ENCODE data around the gene EYA2.
A peak's percentile ranks its signal among the peaks of the same experiment; 100 is the strongest.

Gene EYA2

GRCh38 chr20:46981184-46981583, 86.5 kb downstream of the EYA2 start:
- no peak overlapping the region for H3K4me3 ChIP-seq (replicated peaks in 1 of 2; ENCODE audit: low read depth in 2 of 2, low read length in 2 of 2)
- TF ChIP-seq CTCF (IDR thresholded peaks at IDR 0.05; ENCODE audit: low read depth, low read length): no peak
- DNase-seq (ENCODE audit: low read depth in 2 of 2): no peak

GRCh38 chr20:46983466-46983865, 88.8 kb downstream of the EYA2 start:
- DNase-seq (ENCODE audit: low read depth in 2 of 2): no peak
- TF ChIP-seq CTCF (IDR thresholded peaks at IDR 0.05; ENCODE audit: low read depth, low read length): no peak
- no peak overlapping the region for H3K4me3 ChIP-seq (replicated peaks in 1 of 2; ENCODE audit: low read depth in 2 of 2, low read length in 2 of 2)

GRCh38 chr20:46984405-46984804, 89.8 kb downstream of the EYA2 start:
- peak; percentile 45 to 76 for DNase-seq (ENCODE audit: low read depth in 2 of 2)
- H3K4me3 ChIP-seq (replicated peaks in 1 of 2; ENCODE audit: low read depth in 2 of 2, low read length in 2 of 2): no peak overlapping the region
- no peak for TF ChIP-seq CTCF (IDR thresholded peaks at IDR 0.05; ENCODE audit: low read depth, low read length)

- DNase-seq (ENCODE audit: low read depth in 2 of 2): no peak
- TF ChIP-seq CTCF (IDR thresholded peaks at IDR 0.05; ENCODE audit: low read depth, low read length): no peak
These were observed 90.6 kb downstream of the EYA2 start for GRCh38 chr20:46985250-46985649.

GRCh38 chr20:46985671-46986070, 91.0 kb downstream of the EYA2 start:
- H3K4me3 ChIP-seq (replicated peaks in 1 of 2; ENCODE audit: low read depth in 2 of 2, low read length in 2 of 2): no peak overlapping the region
- no peak for TF ChIP-seq CTCF (IDR thresholded peaks at IDR 0.05; ENCODE audit: low read depth, low read length)
- DNase-seq (ENCODE audit: low read depth in 2 of 2): no peak

More at GRCh38 chr20:46985250-46985649, 90.6 kb downstream of the EYA2 start:
- H3K4me3 ChIP-seq (replicated peaks in 1 of 2; ENCODE audit: low read depth in 2 of 2, low read length in 2 of 2): no peak overlapping the region

- no peak for TF ChIP-seq CTCF (IDR thresholded peaks at IDR 0.05; ENCODE audit: low read depth, low read length)
These were observed 92.4 kb downstream of the EYA2 start for GRCh38 chr20:46987001-46987400.

GRCh38 chr20:46990017-46990595, 95.5 kb downstream of the EYA2 start:
- no peak for DNase-seq (ENCODE audit: low read depth in 2 of 2)
- no peak overlapping the region for H3K4me3 ChIP-seq (replicated peaks in 1 of 2; ENCODE audit: low read depth in 2 of 2, low read length in 2 of 2)
- TF ChIP-seq CTCF (IDR thresholded peaks at IDR 0.05; ENCODE audit: low read depth, low read length): no peak

More at GRCh38 chr20:46987001-46987400, 92.4 kb downstream of the EYA2 start:
- no peak overlapping the region for H3K4me3 ChIP-seq (replicated peaks in 1 of 2; ENCODE audit: low read depth in 2 of 2, low read length in 2 of 2)
- DNase-seq (ENCODE audit: low read depth in 2 of 2): no peak
